Neuronal stem cell (in vitro differentiated cells): ENCODE data around the gene ADNP.
A peak's percentile ranks its signal among the peaks of the same experiment; 100 is the strongest.

Experiments
- DNase-seq: peaks from one replicate; pipeline ENCODE4 v3.0.0-alpha.2; 2013; ENCODE audit warnings: low spot score
- H2AFZ ChIP-seq: one replicate; pipeline ENCODE4 v1.6.1; 2013; ENCODE audit warnings: mild to moderate bottlenecking, low read length, inconsistent platforms
- H2AK5ac ChIP-seq: 2 replicates; pipeline ENCODE4 v1.6.1; 2013; ENCODE audit warnings: low read depth, mild to moderate bottlenecking, inconsistent platforms, low read length, moderate library complexity, mixed read lengths
- H2BK120ac ChIP-seq: 2 replicates; pipeline ENCODE4 v1.6.1; 2013; ENCODE audit warnings: low read depth, mild to moderate bottlenecking, inconsistent platforms, low read length, moderate library complexity, mixed read lengths
- H2BK12ac ChIP-seq: one replicate; pipeline ENCODE4 v1.6.1; 2013; ENCODE audit warnings: low read length, inconsistent platforms
- H2BK15ac ChIP-seq: 2 replicates; pipeline ENCODE4 v1.6.1; 2013; ENCODE audit warnings: mild to moderate bottlenecking, low read length, inconsistent platforms, mixed read lengths
- H2BK5ac ChIP-seq: one replicate; pipeline ENCODE4 v1.6.1; 2013; ENCODE audit warnings: inconsistent platforms, mild to moderate bottlenecking, low read length, moderate library complexity
- H3K14ac ChIP-seq: one replicate; pipeline ENCODE4 v1.6.1; 2013; ENCODE audit warnings: low read length, inconsistent platforms
- H3K18ac ChIP-seq: 2 replicates; pipeline ENCODE4 v1.6.1; 2013; ENCODE audit warnings: low read length, inconsistent platforms
- H3K23ac ChIP-seq: 2 replicates; pipeline ENCODE4 v1.6.1; 2013; ENCODE audit warnings: low read depth, mild to moderate bottlenecking, mixed read lengths, low read length, inconsistent platforms; ENCODE audit not compliant: poor library complexity
- H3K27ac ChIP-seq: replicated peaks from 3 replicates; pipeline ENCODE4 v1.5.1; 2013; ENCODE audit warnings: low read length, inconsistent platforms
- H3K27me3 ChIP-seq, 3 experiments: 2 replicates each; pipeline ENCODE4 v1.6.1; 2013; ENCODE audit warnings: low read length in 3 of 3, mild to moderate bottlenecking in 2 of 3, inconsistent platforms in 1 of 3, low read depth in 1 of 3, mixed read lengths in 1 of 3, moderate library complexity in 1 of 3; ENCODE audit not compliant: control insufficient read depth in 3 of 3, insufficient read depth in 3 of 3
- H3K36me3 ChIP-seq, 2 donors: replicated peaks in 1 of 2; 2 replicates each; pipeline ENCODE4 v1.6.1; 2013; ENCODE audit warnings: low read length in 2 of 2; ENCODE audit not compliant: control insufficient read depth in 2 of 2, insufficient read depth in 2 of 2
- H3K4ac ChIP-seq: 2 replicates; pipeline ENCODE4 v1.6.1; 2013; ENCODE audit warnings: inconsistent platforms, mild to moderate bottlenecking, low read length, moderate library complexity
- H3K4me1 ChIP-seq, 2 donors: 1 replicate in 1 of 2; 2 replicates in 1 of 2; pipeline ENCODE4 v1.6.1; 2013; ENCODE audit warnings: low read length in 2 of 2, low read depth in 1 of 2; ENCODE audit not compliant: control insufficient read depth in 2 of 2, insufficient read depth in 1 of 2
- H3K4me2 ChIP-seq: one replicate; pipeline ENCODE4 v1.6.1; 2013; ENCODE audit warnings: mild to moderate bottlenecking, low read length, inconsistent platforms; ENCODE audit not compliant: insufficient read depth, poor library complexity, severe bottlenecking
- H3K4me3 ChIP-seq, 2 donors: 2 replicates each; pipeline ENCODE4 v1.5.1; 2013; ENCODE audit warnings: low read length in 2 of 2, mild to moderate bottlenecking in 2 of 2, inconsistent platforms in 1 of 2, moderate library complexity in 1 of 2
- H3K79me1 ChIP-seq: one replicate; pipeline ENCODE4 v1.6.1; 2013; ENCODE audit warnings: low read depth, mild to moderate bottlenecking, inconsistent platforms, low read length, moderate library complexity
- H3K9ac ChIP-seq: one replicate; pipeline ENCODE4 v1.6.1; 2013; ENCODE audit warnings: mild to moderate bottlenecking, low read depth, low read length, inconsistent platforms; ENCODE audit not compliant: poor library complexity
- H3K9me3 ChIP-seq, 2 donors: replicated peaks in 1 of 2; 2 replicates each; pipeline versions ENCODE3 to v1.6.1; 2013; ENCODE audit warnings: low read length in 2 of 2, mild to moderate bottlenecking in 2 of 2, inconsistent platforms in 1 of 2, low read depth in 1 of 2, mixed read lengths in 1 of 2, moderate library complexity in 1 of 2; ENCODE audit not compliant: control insufficient read depth in 2 of 2, insufficient read depth in 1 of 2
- H4K8ac ChIP-seq: one replicate; pipeline ENCODE4 v1.6.1; 2013; ENCODE audit warnings: low read depth, mild to moderate bottlenecking, inconsistent platforms, low read length, moderate library complexity
- H4K91ac ChIP-seq: one replicate; pipeline ENCODE4 v1.6.1; 2013; ENCODE audit warnings: low read length, low read depth, mild to moderate bottlenecking, inconsistent platforms; ENCODE audit not compliant: poor library complexity
- WGBS, 2 donors: extraction: QIAGEN DNeasy Blood & Tissue Kit; methylation state at CpG; one replicate each; pipeline ENCODE4 v1.1.7; 2013; ENCODE audit warnings: missing lambda C conversion rate in 2 of 2, mixed read lengths in 1 of 2; ENCODE audit not compliant: insufficient read length in 2 of 2, insufficient replicate concordance in 1 of 2; ENCODE audit errors: extremely low coverage in 2 of 2; 5-methylcytosine and 5-hydroxymethylcytosine counted together

ADNP gene

DNA sequence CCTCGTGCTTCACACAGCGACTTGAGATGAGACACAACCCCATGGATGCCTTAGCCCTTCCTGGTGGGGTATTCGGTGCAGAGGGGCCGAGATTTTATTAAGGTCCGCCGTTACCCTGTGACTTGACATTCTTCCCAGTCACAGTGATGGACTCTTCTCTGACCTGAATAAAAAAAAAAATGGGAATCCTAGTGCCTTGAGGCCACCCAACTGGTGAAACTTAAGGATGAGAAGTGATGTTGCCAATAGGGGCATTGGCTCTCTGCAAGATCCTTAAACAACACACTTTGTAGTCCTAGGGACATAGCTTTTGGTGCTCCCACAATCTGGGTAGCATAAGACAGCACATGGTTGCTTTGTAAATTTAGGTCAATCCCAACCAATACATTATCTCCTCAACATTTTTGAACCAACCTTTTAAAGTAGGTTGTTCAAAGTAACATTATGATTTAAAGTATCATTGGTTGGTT lies 814 bp upstream of the ADNP start:
- Histone ChIP-seq H3K79me1 (peaks cover 6% of the 10 kb centered on the region), H2AFZ (peak overlapping the region; percentile 92), H2BK5ac (peak overlapping the region; percentile 95), H3K4ac (peak overlapping the region; percentile 3), H2BK12ac (no peak overlapping the region), H3K4me3 (no peak overlapping the region), H3K14ac (no peak overlapping the region), H3K4me1 (peaks cover 6 to 11% of the 10 kb centered on the region in 2 donors), H2BK15ac (no peak overlapping the region), H4K91ac (no peak overlapping the region), H2AK5ac (no peak overlapping the region), H3K4me2 (peak overlapping the region; percentile 28), H3K27ac (peak overlapping the region; percentile 100), H3K36me3 (peaks cover 11 to 78% of the 10 kb centered on the region in 2 donors), H2BK120ac (no peak overlapping the region), H4K8ac (no peak overlapping the region), H3K9ac (peak overlapping the region; percentile 83), H3K9me3 (no peaks in the 10 kb centered on the region), H3K18ac (peak overlapping the region; percentile 97), H3K23ac (peak overlapping the region; percentile 97), H3K27me3 (no peaks in the 10 kb centered on the region)
- WGBS, 2 donors: no CpG with 5 or more reads among the region's 6 CpGs
- DNase-seq: no peak

DNA sequence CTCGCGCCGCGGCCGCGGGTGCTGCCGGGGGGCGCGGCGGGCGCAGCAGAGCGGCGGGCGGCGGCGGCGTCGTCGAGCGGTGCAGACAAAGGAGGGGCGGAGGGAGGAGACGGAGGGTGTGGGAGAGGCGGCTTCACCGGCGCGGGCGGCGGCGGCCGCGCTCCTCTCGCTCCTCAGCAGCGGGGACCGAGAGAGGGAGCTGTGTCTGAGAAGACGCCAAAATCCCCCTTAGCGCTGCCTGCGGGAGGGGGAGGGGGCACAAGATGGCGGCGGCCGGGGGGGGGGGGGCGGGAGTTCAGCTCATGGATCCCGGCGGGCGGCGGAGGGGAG lies 296 bp downstream of the ADNP start:
- no CpG with 5 or more reads among the region's 45 CpGs for WGBS, 2 donors
- H3K36me3 ChIP-seq: peaks cover 9 to 78% of the 10 kb centered on the region in 2 donors
- peak overlapping the region; percentile 92 for H4K91ac ChIP-seq

DNA sequence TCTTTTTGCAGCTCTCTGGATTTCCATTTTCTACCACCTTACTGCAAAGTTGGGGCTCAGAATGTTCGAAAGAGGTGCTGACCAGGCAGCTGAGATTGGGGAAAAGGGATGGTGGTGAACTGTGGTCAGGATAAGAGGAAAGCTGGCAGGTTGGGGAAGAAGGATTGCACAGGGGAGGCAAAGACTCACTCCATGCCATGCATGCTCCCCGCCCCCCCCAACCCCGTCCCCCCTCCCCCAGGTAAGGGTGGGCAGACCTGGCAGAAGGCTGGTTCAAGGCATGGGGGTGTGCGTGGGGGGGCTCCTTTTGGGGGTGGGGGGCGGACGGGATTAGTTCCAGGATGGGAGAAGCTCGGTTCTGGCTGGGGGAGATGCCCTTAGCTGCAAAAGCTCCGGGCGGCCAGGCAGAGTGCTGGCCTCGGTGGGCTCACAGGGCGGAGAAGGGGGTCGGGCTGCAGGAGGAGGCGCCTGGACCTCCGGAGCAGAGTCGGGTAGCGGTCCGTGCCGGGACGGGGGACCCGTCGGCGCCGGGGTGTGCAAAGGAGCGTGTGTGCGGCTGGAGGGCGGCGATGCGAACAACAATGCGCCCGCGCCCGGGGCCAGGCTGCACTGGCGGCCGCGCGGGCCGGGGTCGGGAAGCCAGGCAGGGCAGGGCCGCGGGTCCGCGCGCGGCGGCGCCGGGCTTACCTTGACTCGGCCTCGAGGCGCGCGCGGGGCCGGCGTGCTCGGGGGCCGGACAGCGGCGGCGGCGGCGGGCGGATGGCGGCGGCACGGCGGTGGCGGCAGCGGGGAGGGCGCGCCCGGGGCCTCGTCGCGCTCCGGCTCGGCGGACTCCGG lies 880 bp downstream of the ADNP start:
- WGBS, 2 donors: no CpG with 5 or more reads among the region's 79 CpGs
- Histone ChIP-seq H4K91ac (peak overlapping the region; percentile 53), H2AFZ (no peak overlapping the region), H3K14ac (peak overlapping the region; percentile 100), H3K4me3 (peak overlapping the region; percentile 93 to 98), H3K4me2 (peak overlapping the region; percentile 69), H2BK120ac (peak overlapping the region; percentile 96), H3K27ac (peak overlapping the region; percentile 100), H3K27me3 (no peaks in the 10 kb centered on the region), H4K8ac (peak overlapping the region; percentile 92), H3K4me1 (peaks cover 6 to 11% of the 10 kb centered on the region in 2 donors), H2BK12ac (no peak overlapping the region), H3K36me3 (peaks cover 12 to 78% of the 10 kb centered on the region in 2 donors), H3K9ac (peak overlapping the region; percentile 100), H3K23ac (peak overlapping the region; percentile 97), H2BK15ac (peak overlapping the region; percentile 37), H3K79me1 (peaks cover 6% of the 10 kb centered on the region), H3K18ac (peak overlapping the region; percentile 100), H2BK5ac (peak overlapping the region; percentile 95), H3K4ac (peak overlapping the region; percentile 98), H3K9me3 (no peaks in the 10 kb centered on the region), H2AK5ac (peak overlapping the region; percentile 100)
- DNase-seq: peak; percentile 24

More for the DNA sequence above, 296 bp downstream of the ADNP start:
- Histone ChIP-seq H2BK12ac (no peak overlapping the region), H3K27me3 (no peaks in the 10 kb centered on the region), H2BK15ac (peak overlapping the region; percentile 67), H3K23ac (peak overlapping the region; percentile 97), H3K4me3 (peak overlapping the region; percentile 93 to 98), H3K4me2 (peak overlapping the region; percentile 57), H2AK5ac (peak overlapping the region; percentile 100), H3K79me1 (peaks cover 6% of the 10 kb centered on the region), H2BK120ac (peak overlapping the region; percentile 96), H3K9ac (peak overlapping the region; percentile 100), H2AFZ (peak overlapping the region; percentile 92), H3K27ac (peak overlapping the region; percentile 100), H3K18ac (peak overlapping the region; percentile 99), H3K4me1 (peaks cover 6 to 11% of the 10 kb centered on the region in 2 donors), H3K4ac (peak overlapping the region; percentile 98), H3K9me3 (no peaks in the 10 kb centered on the region), H2BK5ac (peak overlapping the region; percentile 95), H3K14ac (peak overlapping the region; percentile 100), H4K8ac (peak overlapping the region; percentile 82)
- DNase-seq: no peak
